K562 (cell line): ENCODE measurements around the gene SLC20A1. TPM values are rescaled to one million over a fixed set of nuclear protein-coding genes. Genes with fewer than 3 reads are reported as not detected.

ENCODE experiments used
- FOXA1 ChIP-seq: fragments of 450-650 bp; IDR thresholded peaks from 2 replicates; pipeline ENCODE4 v1.6.1; 2016; ENCODE audit warnings: mild to moderate bottlenecking, borderline replicate concordance
- GABPB1 ChIP-seq: sonication (generic); formaldehyde crosslinking; IDR thresholded peaks from 2 replicates; pipeline ENCODE4 v1.8.0; 2022; ENCODE audit warnings: mild to moderate bottlenecking, missing genetic modification reagents
- HIVEP1 ChIP-seq: fragments of 250-450 bp; sonication (Bioruptor Pico); IDR thresholded peaks from 2 replicates; pipeline ENCODE4 v1.4.0; 2020; ENCODE audit warnings: mild to moderate bottlenecking
- KAT2B ChIP-seq: IDR thresholded peaks from one replicate; pipeline ENCODE4 v1.6.1; 2012; ENCODE audit warnings: low read depth, mild to moderate bottlenecking, control low read depth, inconsistent platforms, low read length, moderate library complexity
- KAT7 ChIP-seq: sonication (generic); formaldehyde crosslinking; IDR thresholded peaks from 2 replicates; pipeline ENCODE4 v1.8.0; 2022; ENCODE audit warnings: missing genetic modification reagents, mild to moderate bottlenecking, borderline replicate concordance
- MBD2 ChIP-seq: sonication (generic); IDR thresholded peaks from 2 replicates; pipeline ENCODE4 v1.6.1; 2016; ENCODE audit warnings: low read depth, borderline replicate concordance
- POLR2B ChIP-seq: fragments of 450-650 bp; IDR thresholded peaks from 2 replicates; pipeline ENCODE4 v1.6.1; 2018; ENCODE audit warnings: low read depth; ENCODE audit not compliant: partially characterized antibody
- SMC3 ChIP-seq: conservative IDR thresholded peaks from 2 replicates; pipeline ENCODE4 v1.6.1; 2011; ENCODE audit warnings: low read depth, low read length, improper control_type of control experiment; ENCODE audit not compliant: insufficient read depth
- ZNF253 ChIP-seq: fragments of 250-450 bp; sonication (Bioruptor Pico); conservative IDR thresholded peaks from 2 replicates; pipeline ENCODE4 v1.6.1; 2021; ENCODE audit warnings: mild to moderate bottlenecking
- ZNF696 ChIP-seq: fragments of 250-450 bp; sonication (Bioruptor Pico); conservative IDR thresholded peaks from 2 replicates; pipeline ENCODE4 v1.4.0; 2020; ENCODE audit warnings: mild to moderate bottlenecking, moderate library complexity
- polyA plus RNA-seq, 8 experiments: library from polyadenylated mRNA; depleted of rRNA in 4 of 8; stranded (reverse) in 5 of 8; unstranded in 3 of 8; fragments of >200 nt; fragmentation: Nextera tagmentation in 2 of 8; fragmentation: Illumina TruSeq in 1 of 8; extraction: Ambion mirVana in 2 of 8; extraction: Trizol in 1 of 8; gene quantifications; 2 replicates each; pipeline versions ENCODE4 v1.2.1 to v1.2.3, GENCODE V29; 2011 to 2014; ENCODE audit warnings: inconsistent platforms in 1 of 8, missing spikeins in 1 of 8
- total RNA-seq, 7 experiments: library from RNA; depleted of rRNA in 6 of 7; stranded (reverse); fragments of >200 nt in 6 of 7; fragmentation: Illumina TruSeq in 2 of 7; extraction: Trizol in 2 of 7; gene quantifications; 2 replicates each; pipeline versions ENCODE4 v1.2.1 to v1.2.3, GENCODE V29; 2011 to 2021; ENCODE audit warnings: low replicate concordance in 1 of 7
- TF ChIP-seq, protein P1 (sequence below): sonication (generic); formaldehyde crosslinking; IDR thresholded peaks from 2 replicates; pipeline ENCODE4 v1.8.0; 2022; ENCODE audit warnings: mild to moderate bottlenecking, missing genetic modification reagents
- TF ChIP-seq, protein P2 (sequence below), 2 experiments: fragments of 450-650 bp in 1 of 2; IDR thresholded peaks; 2 replicates each; pipeline ENCODE4 v1.6.1; 2011 to 2017; ENCODE audit warnings: low read depth in 2 of 2, antibody characterized with exemption in 1 of 2, borderline replicate concordance in 1 of 2, low read length in 1 of 2, mild to moderate bottlenecking in 1 of 2, mixed read lengths in 1 of 2; ENCODE audit not compliant: control insufficient read depth in 1 of 2

SLC20A1 gene
- total and polyA plus RNA-seq, 9 of the 15 experiments (the other 6 are each of a cell fraction or from before 2014, with no cell fraction given): 53.8 to 150 (median 74.7) TPM

DNA sequence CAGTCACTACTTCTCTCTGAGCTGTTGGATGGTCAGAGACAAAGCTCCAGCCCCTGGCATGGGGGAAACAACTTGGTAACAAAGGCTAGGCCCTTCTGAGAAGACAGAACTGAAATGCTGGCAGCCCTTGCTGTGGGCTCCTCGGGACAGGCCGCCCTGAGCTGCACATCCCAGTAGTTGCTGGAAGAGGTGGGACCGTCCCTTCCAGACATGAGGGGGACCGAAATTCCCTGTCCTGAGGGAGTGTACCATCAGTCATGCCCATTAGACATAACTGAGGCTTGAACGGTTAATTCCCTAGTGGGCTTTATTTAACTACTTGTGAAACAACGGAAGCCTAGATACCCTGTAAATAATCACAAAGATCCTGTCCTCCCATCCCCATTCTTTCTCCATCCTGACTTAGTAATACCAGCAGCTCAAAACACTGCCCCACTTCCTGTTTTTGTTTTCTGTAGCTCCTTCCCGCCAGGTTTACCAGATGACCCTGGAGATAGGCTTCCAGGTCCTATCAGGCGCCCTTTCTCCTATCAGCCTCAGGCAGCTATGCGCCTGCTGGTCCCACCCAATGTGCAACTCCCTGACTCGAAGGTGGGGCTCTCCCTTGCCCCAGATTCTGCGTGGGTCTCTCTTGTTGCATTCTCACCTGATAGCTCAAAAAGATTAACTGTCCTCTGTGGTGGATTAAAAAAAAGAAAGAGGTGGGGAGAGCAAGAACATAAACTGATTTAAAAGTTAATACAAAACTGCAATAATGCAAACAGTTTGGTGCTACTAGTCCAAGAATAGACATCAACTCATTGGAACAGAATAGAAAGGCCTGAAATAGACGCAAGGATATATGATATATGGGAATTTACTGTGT lies 38.0 kb downstream of the SLC20A1 start (continued):
- no peak for TF ChIP-seq FOXA1
- TF ChIP-seq KAT7 (CRISPR knock-in tag): no peak
- no peak for TF ChIP-seq ZNF696 (CRISPR knock-in tag)
- TF ChIP-seq HIVEP1 (CRISPR knock-in tag): no peak
- TF ChIP-seq, protein P1, sequence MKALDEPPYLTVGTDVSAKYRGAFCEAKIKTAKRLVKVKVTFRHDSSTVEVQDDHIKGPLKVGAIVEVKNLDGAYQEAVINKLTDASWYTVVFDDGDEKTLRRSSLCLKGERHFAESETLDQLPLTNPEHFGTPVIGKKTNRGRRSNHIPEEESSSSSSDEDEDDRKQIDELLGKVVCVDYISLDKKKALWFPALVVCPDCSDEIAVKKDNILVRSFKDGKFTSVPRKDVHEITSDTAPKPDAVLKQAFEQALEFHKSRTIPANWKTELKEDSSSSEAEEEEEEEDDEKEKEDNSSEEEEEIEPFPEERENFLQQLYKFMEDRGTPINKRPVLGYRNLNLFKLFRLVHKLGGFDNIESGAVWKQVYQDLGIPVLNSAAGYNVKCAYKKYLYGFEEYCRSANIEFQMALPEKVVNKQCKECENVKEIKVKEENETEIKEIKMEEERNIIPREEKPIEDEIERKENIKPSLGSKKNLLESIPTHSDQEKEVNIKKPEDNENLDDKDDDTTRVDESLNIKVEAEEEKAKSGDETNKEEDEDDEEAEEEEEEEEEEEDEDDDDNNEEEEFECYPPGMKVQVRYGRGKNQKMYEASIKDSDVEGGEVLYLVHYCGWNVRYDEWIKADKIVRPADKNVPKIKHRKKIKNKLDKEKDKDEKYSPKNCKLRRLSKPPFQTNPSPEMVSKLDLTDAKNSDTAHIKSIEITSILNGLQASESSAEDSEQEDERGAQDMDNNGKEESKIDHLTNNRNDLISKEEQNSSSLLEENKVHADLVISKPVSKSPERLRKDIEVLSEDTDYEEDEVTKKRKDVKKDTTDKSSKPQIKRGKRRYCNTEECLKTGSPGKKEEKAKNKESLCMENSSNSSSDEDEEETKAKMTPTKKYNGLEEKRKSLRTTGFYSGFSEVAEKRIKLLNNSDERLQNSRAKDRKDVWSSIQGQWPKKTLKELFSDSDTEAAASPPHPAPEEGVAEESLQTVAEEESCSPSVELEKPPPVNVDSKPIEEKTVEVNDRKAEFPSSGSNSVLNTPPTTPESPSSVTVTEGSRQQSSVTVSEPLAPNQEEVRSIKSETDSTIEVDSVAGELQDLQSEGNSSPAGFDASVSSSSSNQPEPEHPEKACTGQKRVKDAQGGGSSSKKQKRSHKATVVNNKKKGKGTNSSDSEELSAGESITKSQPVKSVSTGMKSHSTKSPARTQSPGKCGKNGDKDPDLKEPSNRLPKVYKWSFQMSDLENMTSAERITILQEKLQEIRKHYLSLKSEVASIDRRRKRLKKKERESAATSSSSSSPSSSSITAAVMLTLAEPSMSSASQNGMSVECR (CRISPR knock-in tag): no peak
- TF ChIP-seq, protein P2, sequence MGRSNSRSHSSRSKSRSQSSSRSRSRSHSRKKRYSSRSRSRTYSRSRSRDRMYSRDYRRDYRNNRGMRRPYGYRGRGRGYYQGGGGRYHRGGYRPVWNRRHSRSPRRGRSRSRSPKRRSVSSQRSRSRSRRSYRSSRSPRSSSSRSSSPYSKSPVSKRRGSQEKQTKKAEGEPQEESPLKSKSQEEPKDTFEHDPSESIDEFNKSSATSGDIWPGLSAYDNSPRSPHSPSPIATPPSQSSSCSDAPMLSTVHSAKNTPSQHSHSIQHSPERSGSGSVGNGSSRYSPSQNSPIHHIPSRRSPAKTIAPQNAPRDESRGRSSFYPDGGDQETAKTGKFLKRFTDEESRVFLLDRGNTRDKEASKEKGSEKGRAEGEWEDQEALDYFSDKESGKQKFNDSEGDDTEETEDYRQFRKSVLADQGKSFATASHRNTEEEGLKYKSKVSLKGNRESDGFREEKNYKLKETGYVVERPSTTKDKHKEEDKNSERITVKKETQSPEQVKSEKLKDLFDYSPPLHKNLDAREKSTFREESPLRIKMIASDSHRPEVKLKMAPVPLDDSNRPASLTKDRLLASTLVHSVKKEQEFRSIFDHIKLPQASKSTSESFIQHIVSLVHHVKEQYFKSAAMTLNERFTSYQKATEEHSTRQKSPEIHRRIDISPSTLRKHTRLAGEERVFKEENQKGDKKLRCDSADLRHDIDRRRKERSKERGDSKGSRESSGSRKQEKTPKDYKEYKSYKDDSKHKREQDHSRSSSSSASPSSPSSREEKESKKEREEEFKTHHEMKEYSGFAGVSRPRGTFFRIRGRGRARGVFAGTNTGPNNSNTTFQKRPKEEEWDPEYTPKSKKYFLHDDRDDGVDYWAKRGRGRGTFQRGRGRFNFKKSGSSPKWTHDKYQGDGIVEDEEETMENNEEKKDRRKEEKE (IDR thresholded peaks at IDR 0.05; ENCODE audit: borderline replicate concordance in 1 of 2, control insufficient read depth in 1 of 2, low read depth in 2 of 2, low read length in 1 of 2): no peak
- no peak for TF ChIP-seq ZNF253 (CRISPR knock-in tag)
- no peak for TF ChIP-seq KAT2B
- no peak for TF ChIP-seq GABPB1 (CRISPR knock-in tag)
- peak; percentile 63 for TF ChIP-seq MBD2
- TF ChIP-seq SMC3: no peak
- no peak for TF ChIP-seq POLR2B
